Neural cell (in vitro differentiated cells): ENCODE data around the gene ALDH1L1. TPM values are rescaled to one million over a fixed set of nuclear protein-coding genes. Genes with fewer than 3 reads are reported as not detected.

Experiments
- H2AFZ ChIP-seq: fragments of 200-600, 300-800 bp; sonication (generic), shearing (Covaris generic); 2 replicates; pipeline ENCODE4 v1.6.0; 2014; ENCODE audit warnings: low read depth, mild to moderate bottlenecking, antibody characterized with exemption, low read length, moderate library complexity
- H3F3A ChIP-seq: fragments of 200-600 bp; shearing (Covaris generic); 2 replicates; pipeline ENCODE4 v1.6.1; 2016; ENCODE audit warnings: mild to moderate bottlenecking, moderate library complexity, mixed read lengths, antibody characterized with exemption, low read length; ENCODE audit not compliant: insufficient read depth, poor library complexity, severe bottlenecking
- H3K27ac ChIP-seq: fragments of 200-600, 300-800 bp; sonication (generic), shearing (Covaris generic); 2 replicates; pipeline ENCODE4 v1.5.1; 2014; ENCODE audit warnings: mild to moderate bottlenecking, low read length, moderate library complexity
- H3K27me3 ChIP-seq: fragments of 300-800, 200-600 bp; sonication (generic), shearing (Covaris generic); 2 replicates; pipeline ENCODE4 v1.6.0; 2014; ENCODE audit warnings: mild to moderate bottlenecking, low read depth, low read length, moderate library complexity; ENCODE audit not compliant: insufficient read depth
- H3K36me3 ChIP-seq: fragments of 300-800, 200-600 bp; sonication (generic), shearing (Covaris generic); 2 replicates; pipeline ENCODE4 v1.5.1; 2014; ENCODE audit warnings: mild to moderate bottlenecking, antibody characterized with exemption, low read length, moderate library complexity; ENCODE audit not compliant: insufficient read depth
- H3K4me2 ChIP-seq: fragments of 300-800, 200-600 bp; sonication (generic), shearing (Covaris generic); 2 replicates; pipeline ENCODE4 v1.6.0; 2014; ENCODE audit warnings: mild to moderate bottlenecking, low read length
- H3K4me3 ChIP-seq: fragments of 300-800, 200-600 bp; sonication (generic), shearing (Covaris generic); 2 replicates; pipeline ENCODE4 v1.5.1; 2014; ENCODE audit warnings: mild to moderate bottlenecking, low read length, moderate library complexity
- H3K79me2 ChIP-seq: fragments of 200-600 bp; shearing (Covaris generic); replicated peaks from 2 replicates; pipeline ENCODE4 v1.6.0; 2014; ENCODE audit warnings: mild to moderate bottlenecking, low read length, moderate library complexity; ENCODE audit not compliant: insufficient read depth
- H3K9ac ChIP-seq: fragments of 300-800, 200-600 bp; sonication (generic), shearing (Covaris generic); 2 replicates; pipeline ENCODE4 v1.6.1; 2016; ENCODE audit warnings: mild to moderate bottlenecking, low read length, mixed read lengths
- H3K9me2 ChIP-seq: fragments of 200-600 bp; shearing (Covaris generic); 2 replicates; pipeline ENCODE4 v1.6.1; 2016; ENCODE audit warnings: mild to moderate bottlenecking, low read length, mixed read lengths; ENCODE audit not compliant: insufficient read depth
- H3K9me3 ChIP-seq: fragments of 200-600, 300-800 bp; sonication (generic), shearing (Covaris generic); 2 replicates; pipeline ENCODE4 v1.6.1; 2016; ENCODE audit warnings: mild to moderate bottlenecking, mixed run types, low read length, moderate library complexity, mixed read lengths
- H4K20me1 ChIP-seq: fragments of 200-600 bp; shearing (Covaris generic); 2 replicates; pipeline ENCODE4 v1.6.1; 2016; ENCODE audit warnings: mild to moderate bottlenecking, mixed run types; ENCODE audit not compliant: insufficient read depth
- CTCF ChIP-seq: fragments of 450-650 bp; IDR thresholded peaks from 2 replicates; pipeline ENCODE4 v1.5.1; 2014; ENCODE audit warnings: antibody characterized with exemption, mild to moderate bottlenecking, moderate library complexity; ENCODE audit not compliant: poor library complexity, severe bottlenecking
- EP300 ChIP-seq: fragments of 450-650 bp; conservative IDR thresholded peaks from 2 replicates; pipeline ENCODE4 v1.6.1; 2014; ENCODE audit warnings: antibody characterized with exemption, mild to moderate bottlenecking, moderate library complexity; ENCODE audit not compliant: poor library complexity, severe bottlenecking
- EZH2 ChIP-seq: fragments of 200-600, 300-800 bp; shearing (Covaris generic), sonication (generic); IDR thresholded peaks from 2 replicates; pipeline ENCODE4 v1.6.1; 2014; ENCODE audit warnings: antibody characterized with exemption, low read length, borderline replicate concordance, mild to moderate bottlenecking; ENCODE audit not compliant: insufficient read depth, poor library complexity, severe bottlenecking
- MXI1 ChIP-seq: fragments of 450-650 bp; conservative IDR thresholded peaks from 2 replicates; pipeline ENCODE4 v1.6.1; 2014; ENCODE audit warnings: antibody characterized with exemption, mild to moderate bottlenecking; ENCODE audit not compliant: poor library complexity, severe bottlenecking
- POLR2AphosphoS5 ChIP-seq: IDR thresholded peaks from 2 replicates; pipeline ENCODE4 v1.6.1; 2012
- RAD21 ChIP-seq: fragments of 450-650 bp; conservative IDR thresholded peaks from 2 replicates; pipeline ENCODE4 v1.6.1; 2014; ENCODE audit warnings: antibody characterized with exemption, mild to moderate bottlenecking, moderate library complexity
- REST ChIP-seq: IDR thresholded peaks from 2 replicates; pipeline ENCODE4 v1.6.1; 2012; ENCODE audit warnings: borderline replicate concordance
- SMC3 ChIP-seq: fragments of 450-650 bp; conservative IDR thresholded peaks from 2 replicates; pipeline ENCODE4 v1.6.1; 2014; ENCODE audit warnings: antibody characterized with exemption, mild to moderate bottlenecking, moderate library complexity; ENCODE audit not compliant: poor library complexity
- TAF1 ChIP-seq: IDR thresholded peaks from 2 replicates; pipeline ENCODE4 v1.6.1; 2012; ENCODE audit warnings: low read depth
- polyA plus RNA-seq: library from polyadenylated mRNA; depleted of rRNA; stranded (reverse); fragments of >200 nt; gene quantifications from 2 replicates; pipeline ENCODE4 v1.2.3, GENCODE V29; 2014

ALDH1L1 gene
- polyA plus RNA-seq, 1 donor from 2014 or later, result not detected

- Histone ChIP-seq H3K4me3 (no peak overlapping the region), H3K4me2 (no peak overlapping the region), H3F3A (no peaks in the 10 kb centered on the region), H3K79me2 (no peaks in the 10 kb centered on the region), H3K27ac (no peak overlapping the region), H3K9me2 (no peaks in the 10 kb centered on the region), H3K9me3 (no peaks in the 10 kb centered on the region), H4K20me1 (no peaks in the 10 kb centered on the region), H2AFZ (no peak overlapping the region), H3K27me3 (no peaks in the 10 kb centered on the region), H3K36me3 (no peaks in the 10 kb centered on the region), H3K9ac (no peak overlapping the region)
- TF ChIP-seq EP300 (no peak), EZH2 (no peak), POLR2AphosphoS5 (no peak), CTCF (no peak), RAD21 (no peak), MXI1 (no peak), REST (no peak), TAF1 (no peak), SMC3 (no peak)
Measured at GRCh38 chr3:126117212-126117611, 63.2 kb downstream of the ALDH1L1 start.

- Histone ChIP-seq H3K4me2 (no peak overlapping the region), H3K36me3 (no peaks in the 10 kb centered on the region), H3K79me2 (no peaks in the 10 kb centered on the region), H3K27me3 (no peaks in the 10 kb centered on the region), H3K27ac (no peak overlapping the region), H2AFZ (no peak overlapping the region), H3K9me3 (no peaks in the 10 kb centered on the region), H3K4me3 (no peak overlapping the region), H3K9ac (no peak overlapping the region), H3F3A (no peaks in the 10 kb centered on the region), H4K20me1 (no peaks in the 10 kb centered on the region), H3K9me2 (no peaks in the 10 kb centered on the region)
- no peak for TF ChIP-seq TAF1
- TF ChIP-seq REST, result no peak
- TF ChIP-seq RAD21, result no peak
- TF ChIP-seq POLR2AphosphoS5, result no peak
- no peak for TF ChIP-seq CTCF
- no peak for TF ChIP-seq EP300
- TF ChIP-seq MXI1, result no peak
- no peak for TF ChIP-seq SMC3
- no peak for TF ChIP-seq EZH2
Measured at GRCh38 chr3:126116526-126116925, 63.9 kb downstream of the ALDH1L1 start.
